ENCODE results near the gene SDC3.

Gene SDC3

GRCh38 chr1:30888391-30888790 is 20.2 kb downstream of the SDC3 start:
- no peak for DNase-seq (ENCODE audit: low spot score)

- no peak for DNase-seq (ENCODE audit: low spot score)
Measured at GRCh38 chr1:30887485-30888315, 20.9 kb downstream of the SDC3 start.

- no peak for DNase-seq (ENCODE audit: low spot score)
Measured at GRCh38 chr1:30886710-30887428, 21.7 kb downstream of the SDC3 start.

- DNase-seq (ENCODE audit: low spot score) = no peak
Measured at GRCh38 chr1:30885570-30886522, 22.7 kb downstream of the SDC3 start.

- DNase-seq (ENCODE audit: low spot score) = no peak
Measured at GRCh38 chr1:30884723-30885122, 23.8 kb downstream of the SDC3 start.

- no peak for DNase-seq (ENCODE audit: low spot score)
Measured at GRCh38 chr1:30883389-30884172, 25.0 kb downstream of the SDC3 start.

GRCh38 chr1:30882678-30883388 is 25.7 kb downstream of the SDC3 start:
- DNase-seq (ENCODE audit: low spot score) = no peak

- no peak for DNase-seq (ENCODE audit: low spot score)
Measured at GRCh38 chr1:30881319-30882181, 27.0 kb downstream of the SDC3 start.

- DNase-seq (ENCODE audit: low spot score) = no peak
Measured at GRCh38 chr1:30880678-30881318, 27.8 kb downstream of the SDC3 start.

GRCh38 chr1:30879940-30880677 is 28.4 kb downstream of the SDC3 start:
- no peak for DNase-seq (ENCODE audit: low spot score)

GRCh38 chr1:30879126-30879786 is 29.3 kb downstream of the SDC3 start:
- DNase-seq (ENCODE audit: low spot score) = no peak

- no peak for DNase-seq (ENCODE audit: low spot score)
Measured at GRCh38 chr1:30878559-30878958, 30.0 kb downstream of the SDC3 start.

- no peak for DNase-seq (ENCODE audit: low spot score)
Measured at GRCh38 chr1:30878016-30878415, 30.5 kb downstream of the SDC3 start.

GRCh38 chr1:30877205-30877912 is 31.2 kb downstream of the SDC3 start:
- DNase-seq (ENCODE audit: low spot score) = no peak

GRCh38 chr1:30876451-30877204 is 31.9 kb downstream of the SDC3 start:
- no peak for DNase-seq (ENCODE audit: low spot score)

GRCh38 chr1:30875916-30876315 is 32.6 kb downstream of the SDC3 start:
- no peak for DNase-seq (ENCODE audit: low spot score)

- no peak for DNase-seq (ENCODE audit: low spot score)
Measured at GRCh38 chr1:30875197-30875596, 33.4 kb downstream of the SDC3 start.

All from hematopoietic multipotent progenitor cell treated with erythropoietin and hydrocortisone succinate and interleukin-3 and kit ligand, for 17 days (in vitro differentiated cells).